NCI-H1105 treated with DMSO at 0.1 percent for 48 hours (cell line): ENCODE results near the gene POC1A.
"Not testable (repeated sequence)": the region's sequence is repeated elsewhere in the genome, so short reads cannot be mapped to it uniquely, and the experiment has no call there.

Experiments
- DNase-seq: peaks from one replicate; lab custom pipeline; 2025; lab: John Stamatoyannopoulos, UW

The POC1A gene

DNA sequence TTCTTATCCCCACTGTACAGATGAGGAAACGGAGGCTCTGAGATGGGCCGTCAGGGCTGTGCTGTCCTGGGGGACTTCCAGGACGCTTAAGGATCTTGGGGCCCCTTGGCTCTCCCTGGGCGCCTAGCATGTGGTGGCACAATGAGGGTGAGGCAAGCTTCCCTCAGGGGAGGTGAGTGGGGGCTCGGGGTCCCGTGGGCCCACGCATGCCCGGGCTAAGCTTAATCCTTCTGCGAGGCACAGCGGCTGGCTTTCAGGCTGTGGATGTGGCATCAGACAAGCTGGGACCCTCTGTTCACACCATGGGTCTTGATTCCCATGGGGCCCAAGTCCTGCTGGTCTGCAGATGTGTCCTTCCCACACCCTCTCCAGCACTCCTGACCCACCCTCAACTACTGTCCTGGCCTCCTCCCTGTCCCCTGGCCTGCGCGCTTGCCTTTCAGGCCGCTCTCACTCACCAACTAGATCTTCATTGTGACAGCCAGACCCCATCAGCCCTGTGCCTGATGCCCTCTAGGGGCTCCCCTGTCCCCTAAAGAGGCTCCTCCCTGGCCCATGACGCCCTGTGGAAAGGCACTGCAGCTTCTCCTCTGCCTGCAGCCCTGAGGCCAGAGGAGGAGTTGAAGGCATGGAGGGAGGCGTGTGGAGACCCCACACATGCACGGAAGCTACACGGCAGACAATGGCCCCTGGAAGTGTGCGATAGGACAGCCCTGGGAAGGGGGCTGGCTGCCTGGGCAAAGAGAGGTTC, 109.2 kb downstream of the POC1A start:
- no peak for DNase-seq

DNA sequence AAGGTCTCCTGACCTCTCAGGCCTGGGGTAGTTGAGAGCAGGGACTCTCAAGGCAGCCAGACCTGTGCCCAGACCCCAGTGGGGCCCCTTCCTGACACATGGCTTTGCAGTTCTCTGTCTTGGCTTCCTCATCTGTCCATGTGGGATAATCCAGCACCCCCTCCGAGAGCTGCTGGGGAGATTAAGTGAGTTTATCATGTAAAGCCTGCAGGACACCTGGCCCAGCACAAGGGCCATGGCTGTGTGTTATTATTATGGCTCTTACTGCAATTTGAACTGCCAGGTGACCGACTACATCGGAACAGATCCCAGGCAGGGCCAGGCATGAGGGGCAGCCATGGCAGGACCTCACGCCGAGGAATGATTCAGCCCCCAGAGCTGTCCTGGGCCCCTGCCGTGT, 110.5 kb downstream of the POC1A start:
- DNase-seq = no peak

DNA sequence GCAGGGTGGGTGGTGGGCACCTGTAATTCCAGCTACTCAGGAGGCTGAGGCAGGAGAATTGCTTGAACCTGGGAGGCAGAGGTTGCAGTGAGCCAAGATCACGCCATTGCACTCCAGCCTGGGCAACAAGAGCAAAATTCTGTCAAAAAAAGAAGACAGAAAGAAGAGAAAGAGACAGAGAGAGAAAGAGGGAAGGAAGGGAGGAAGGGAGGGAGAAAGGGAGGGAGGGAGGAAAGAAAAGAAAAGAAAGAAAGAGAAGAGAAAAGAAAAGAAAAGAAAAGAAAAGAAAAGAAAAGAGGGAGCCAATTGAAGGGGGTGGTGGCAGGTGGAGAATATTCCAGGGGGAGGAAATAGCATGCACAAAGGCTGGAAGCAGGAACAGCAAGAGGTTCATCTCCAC, 111.2 kb downstream of the POC1A start:
- DNase-seq = not testable (repeated sequence)

DNA sequence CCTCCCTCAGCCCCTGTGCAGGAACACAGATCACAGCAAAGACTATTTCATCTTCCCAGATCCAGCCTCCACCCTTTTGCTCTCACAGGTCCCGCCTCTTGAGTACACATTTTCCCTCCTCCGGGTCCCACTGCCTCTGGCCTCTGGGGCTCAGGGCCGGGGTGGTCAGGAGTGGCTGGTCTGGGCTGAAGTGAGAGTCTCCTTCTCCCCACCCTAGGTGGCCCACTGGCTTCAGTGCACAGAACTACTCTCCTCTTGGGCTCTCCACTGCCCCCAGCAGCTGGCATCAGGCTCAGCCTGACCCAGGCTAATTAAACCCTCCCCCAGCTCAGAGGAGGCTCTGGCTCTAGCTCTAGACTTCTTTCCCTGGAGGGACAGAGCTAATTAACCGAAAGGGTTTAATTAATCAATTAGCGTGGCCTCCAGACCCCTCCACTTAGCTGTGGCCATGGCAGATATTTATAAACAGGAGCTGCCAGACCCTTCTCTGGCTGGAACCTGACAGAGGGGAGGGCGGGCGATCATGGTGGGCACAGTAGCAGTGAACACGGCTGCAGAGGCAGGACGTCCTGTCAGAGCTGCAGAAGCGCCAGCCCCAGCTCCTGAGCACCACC, 113.0 kb downstream of the POC1A start:
- no peak for DNase-seq

DNA sequence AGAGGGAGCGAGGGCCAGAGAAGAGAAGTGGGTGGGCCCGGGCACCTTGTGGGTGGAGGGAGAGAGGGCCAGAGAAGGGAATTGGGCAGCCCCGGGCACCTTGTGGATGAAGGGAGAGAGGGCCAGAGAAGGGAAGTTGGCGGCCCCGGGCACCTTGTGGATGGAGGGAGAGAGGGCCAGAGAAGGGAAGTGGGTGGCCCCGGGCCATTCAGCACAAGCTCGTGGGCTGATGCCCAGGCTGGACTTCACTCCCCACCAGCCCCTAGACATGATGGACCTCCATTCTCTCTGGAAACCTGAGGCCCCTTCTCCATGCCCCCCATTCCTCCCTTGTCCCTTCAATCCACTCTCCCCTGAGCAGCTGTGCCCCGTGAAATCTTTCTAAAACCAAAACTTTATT, 113.6 kb downstream of the POC1A start:
- DNase-seq = no peak

DNA sequence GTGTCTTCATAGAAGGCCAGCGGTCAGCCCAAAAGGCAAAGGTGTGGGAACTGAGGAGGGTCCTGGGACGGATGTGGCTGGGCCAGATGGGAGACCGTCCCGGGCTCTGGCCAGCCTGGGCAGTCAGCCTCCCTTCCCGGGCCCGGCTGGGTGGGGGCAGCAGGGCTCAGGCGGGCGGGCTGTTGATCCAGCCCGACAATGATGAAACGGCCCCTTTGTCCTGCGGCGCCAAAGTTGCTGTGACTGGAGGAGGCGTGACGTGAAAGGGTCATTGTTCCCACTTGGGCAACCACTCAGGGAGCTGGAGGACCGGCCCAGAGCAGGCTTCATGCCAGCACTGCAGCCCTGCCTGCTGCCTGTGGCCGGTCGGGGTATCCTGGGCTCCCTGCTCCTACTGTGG, 114.4 kb downstream of the POC1A start:
- DNase-seq = no peak

DNA sequence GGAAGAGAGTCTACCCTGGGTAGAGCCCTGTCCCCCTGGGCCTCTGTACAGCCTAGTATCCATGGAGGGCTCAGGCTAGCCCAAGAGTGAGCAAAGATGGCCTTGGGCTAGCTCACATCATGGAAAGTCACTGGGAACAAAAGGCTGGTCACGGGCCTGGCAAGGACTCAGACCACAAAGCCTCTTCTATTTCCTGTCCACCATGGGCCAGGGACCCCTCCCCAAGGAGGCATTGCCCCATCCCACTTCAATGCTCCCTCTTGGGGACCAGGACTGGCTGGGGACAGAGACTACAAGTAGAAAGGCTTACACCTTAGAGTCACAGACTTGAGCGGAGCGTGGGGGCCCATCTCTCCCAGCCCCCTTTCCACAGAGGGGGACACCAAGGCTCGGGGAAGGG, 114.8 kb downstream of the POC1A start:
- no peak for DNase-seq

DNA sequence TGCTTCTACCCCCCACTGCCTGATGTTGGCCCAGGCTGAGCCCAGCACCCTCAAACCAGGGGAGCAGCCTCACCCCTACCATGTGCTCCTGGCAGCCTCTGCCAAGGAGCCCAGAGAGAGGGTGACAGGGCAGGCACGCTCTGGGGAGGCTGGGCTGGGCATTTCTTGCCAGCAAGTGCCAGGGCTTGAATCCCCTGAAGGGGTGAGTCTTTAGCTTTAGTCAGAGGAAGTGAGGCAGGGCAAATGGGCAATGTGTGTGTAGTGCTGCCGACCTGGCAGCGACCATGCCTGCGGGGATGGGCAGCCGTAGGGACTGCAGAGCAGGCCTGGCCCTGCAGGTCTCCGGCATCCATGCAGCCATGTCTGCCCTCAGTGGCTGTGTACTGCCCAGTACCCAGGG, 116.0 kb downstream of the POC1A start:
- DNase-seq = no peak

DNA sequence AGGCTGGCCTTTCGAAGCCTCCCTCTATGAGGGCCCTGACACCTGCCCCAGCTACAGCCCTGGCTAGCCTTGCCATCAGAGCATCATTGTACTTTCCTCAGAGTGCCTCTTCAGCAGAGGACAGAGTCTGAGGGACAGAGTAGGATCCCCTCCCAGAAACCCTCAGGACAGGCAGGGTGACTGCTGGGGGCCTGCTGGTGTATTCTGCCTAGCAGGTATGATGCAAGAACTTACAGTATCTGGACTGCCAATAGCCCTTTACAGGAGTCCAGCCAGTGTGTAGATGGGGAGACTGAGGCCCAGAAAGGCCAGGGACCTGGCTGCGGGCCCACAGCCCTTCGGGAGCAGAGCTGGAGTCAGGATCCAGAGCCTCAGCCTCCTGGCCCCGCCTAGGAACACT, 116.9 kb downstream of the POC1A start:
- DNase-seq = no peak

DNA sequence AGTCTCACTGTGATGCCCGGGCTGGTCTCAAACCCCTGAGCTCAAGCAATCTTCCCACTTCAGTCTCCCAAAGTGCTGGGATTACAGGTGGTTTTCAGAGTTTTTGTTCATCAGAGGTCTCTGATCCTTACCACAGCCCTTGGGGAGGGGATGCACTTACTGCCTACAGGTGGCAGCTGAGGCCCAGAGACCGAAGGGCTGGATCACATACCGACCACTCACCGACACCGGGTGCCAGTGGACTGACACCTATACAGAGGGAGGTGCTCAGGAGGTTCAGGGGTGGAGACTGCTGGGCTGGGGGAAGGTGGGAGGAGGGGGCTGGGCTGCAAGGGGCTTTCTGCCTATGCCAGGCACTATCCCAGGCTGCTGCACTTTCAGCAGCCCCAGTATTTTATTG, 117.4 kb downstream of the POC1A start:
- DNase-seq = no peak

DNA sequence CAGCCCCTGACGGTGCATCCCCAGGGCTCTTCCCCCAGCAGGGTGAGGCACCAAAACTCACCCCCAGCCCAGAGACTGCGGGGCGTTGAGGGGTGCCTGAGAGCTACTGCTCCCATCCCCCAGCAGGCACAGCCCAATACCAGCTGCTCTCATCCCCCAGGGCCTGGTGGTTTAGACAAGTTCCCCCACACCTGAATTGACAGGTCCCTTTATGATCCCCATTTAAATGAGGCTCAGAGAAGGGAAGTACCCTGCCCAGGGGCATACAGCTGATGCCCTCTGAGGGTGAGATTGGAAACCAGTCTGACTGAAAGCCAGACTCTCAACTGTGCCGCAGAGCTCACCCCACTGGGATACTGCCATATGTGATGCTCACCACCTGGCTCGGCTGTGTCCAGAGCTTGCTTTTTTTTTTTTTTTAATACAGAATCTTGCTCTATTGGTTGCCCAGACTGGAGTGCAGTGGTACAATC, 118.0 kb downstream of the POC1A start:
- DNase-seq = no peak

DNA sequence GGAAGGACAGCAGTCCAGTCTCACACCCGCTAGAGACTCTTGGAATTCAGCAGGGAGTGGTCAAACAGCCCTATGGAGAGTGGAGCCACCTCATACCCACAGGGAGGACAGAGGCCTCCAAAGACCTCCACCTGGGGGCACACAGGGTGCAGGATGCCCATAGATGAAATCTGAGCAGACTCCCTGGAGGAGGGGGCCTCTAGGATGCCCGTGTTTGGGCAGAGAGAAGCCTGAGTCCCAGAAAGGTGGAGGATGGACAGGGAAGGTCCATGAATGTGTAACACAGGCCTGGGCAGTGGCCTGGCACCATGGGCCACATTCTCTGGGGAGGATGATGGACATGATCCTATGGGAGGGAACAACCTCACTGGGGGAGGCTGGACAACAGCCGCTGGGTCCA, 119.6 kb downstream of the POC1A start:
- no peak for DNase-seq

DNA sequence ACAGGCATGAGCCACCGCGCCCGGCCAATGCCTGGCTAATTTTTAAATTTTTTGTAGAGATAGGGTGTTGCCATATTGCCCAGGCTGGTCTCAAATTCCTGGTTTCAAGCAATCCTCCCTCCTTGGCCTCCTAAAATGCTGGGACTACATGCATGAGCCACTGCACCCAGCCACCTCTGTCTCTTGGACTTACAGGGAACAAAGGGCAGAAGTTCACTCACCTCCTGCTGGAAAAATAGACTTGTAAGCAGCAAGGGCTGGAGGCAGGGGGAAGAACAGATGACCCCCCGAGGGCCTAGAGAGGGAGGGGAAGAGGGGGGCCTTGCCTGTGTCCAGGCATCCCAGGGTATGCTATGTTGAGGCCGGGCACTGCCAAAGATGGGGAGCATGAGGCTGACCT, 120.0 kb downstream of the POC1A start:
- no peak for DNase-seq

DNA sequence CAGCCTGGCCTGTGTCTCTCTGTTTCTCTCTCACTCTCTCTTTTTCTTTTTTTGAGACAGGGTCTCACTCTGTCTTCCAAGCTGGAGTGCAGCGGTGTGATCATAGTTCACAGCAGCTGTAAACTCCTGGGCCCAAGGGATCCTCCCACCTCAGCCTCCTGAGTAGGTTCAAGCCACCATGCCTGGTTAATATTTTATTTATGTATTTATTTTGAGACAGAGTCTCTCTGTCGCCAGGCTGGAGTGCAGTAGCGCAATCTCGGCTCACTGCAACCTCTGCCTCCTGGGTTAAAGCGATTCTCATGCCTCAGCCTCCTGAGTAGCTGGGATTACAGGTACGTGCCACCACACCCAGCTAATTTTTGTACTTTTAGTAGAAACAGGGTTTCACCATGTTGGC, 120.5 kb downstream of the POC1A start:
- DNase-seq = not testable (repeated sequence)

DNA sequence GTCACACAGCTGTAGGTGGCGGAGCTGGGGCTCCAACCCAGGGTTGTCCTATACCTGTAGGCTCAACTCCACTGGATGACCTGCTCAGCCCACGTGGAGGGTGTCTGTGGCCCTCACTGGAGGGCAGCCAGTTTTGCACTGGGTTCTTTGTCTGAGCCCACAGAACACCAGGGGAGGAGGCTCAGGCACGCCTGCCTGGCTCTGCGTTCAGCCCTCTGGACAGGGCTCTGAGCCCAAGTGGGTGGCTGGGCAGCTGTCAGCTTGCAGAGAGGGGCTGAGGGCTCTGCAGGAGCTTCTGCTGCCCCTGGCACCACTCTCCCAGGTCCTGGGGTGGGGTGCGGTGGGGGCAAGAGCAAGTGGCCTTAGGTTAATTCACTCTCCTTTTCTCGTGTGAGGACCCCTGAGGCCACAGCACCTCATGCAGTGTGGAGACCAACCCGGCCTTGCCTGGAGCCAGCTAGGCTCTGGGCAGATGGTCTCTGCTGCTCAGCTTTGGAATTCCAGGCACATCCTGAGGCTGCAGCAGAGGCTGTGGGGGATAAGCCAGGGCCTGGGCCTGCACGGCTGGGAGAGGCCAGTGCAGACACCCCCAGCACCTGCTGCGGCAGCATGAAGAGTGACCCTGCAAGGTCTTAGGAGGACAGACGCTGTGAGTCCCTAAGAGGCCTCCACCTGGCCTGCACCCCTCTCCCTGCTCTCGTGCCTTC, 121.4 kb downstream of the POC1A start:
- no peak for DNase-seq

DNA sequence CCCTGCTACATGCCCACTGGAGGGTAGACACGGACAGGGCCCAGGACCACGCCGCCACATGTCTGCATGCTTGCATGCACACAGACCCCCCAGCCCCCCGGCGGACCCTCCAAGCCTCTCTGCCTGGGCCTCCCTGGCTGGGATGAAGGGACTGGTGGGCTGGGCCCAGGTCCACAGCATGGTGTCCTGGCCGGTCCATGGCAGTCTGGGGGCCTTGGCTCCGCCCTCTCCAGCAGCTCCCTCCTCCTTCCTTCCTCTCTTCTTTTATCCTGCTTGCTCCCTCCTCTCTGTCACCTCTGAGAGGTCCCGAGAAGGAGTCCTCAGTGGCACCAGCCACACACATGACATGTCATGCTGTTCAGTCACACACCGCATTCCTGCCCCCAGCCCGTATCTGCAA, 122.3 kb downstream of the POC1A start:
- DNase-seq = no peak

DNA sequence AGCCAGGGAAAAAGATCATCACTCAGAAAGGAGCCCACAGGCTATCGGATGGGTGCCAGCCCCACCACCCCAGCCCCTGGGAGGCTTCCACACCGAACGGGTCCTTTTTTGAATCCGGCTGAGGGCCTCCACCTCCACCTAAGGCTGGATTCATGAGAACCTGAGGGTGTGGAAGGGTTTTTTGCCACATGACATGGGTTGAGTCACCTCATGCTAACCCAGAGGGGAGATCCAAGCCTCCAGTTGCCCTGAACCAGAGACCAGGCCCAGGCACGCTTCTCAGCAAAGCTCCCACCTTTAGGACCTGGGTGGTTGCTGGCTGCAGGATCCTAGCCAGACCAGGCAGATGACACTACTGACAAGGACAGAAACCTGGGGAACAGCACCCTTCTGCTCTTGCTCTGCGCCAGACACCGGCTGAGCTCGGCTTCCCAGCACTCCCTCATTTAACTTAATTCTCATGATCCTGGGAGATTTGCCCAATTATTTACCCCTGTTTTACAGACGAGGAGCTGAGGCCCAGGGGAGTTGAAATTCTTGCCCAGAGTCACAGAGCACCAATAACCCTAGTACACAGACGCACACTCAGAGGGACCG, 123.4 kb downstream of the POC1A start:
- DNase-seq = no peak

DNA sequence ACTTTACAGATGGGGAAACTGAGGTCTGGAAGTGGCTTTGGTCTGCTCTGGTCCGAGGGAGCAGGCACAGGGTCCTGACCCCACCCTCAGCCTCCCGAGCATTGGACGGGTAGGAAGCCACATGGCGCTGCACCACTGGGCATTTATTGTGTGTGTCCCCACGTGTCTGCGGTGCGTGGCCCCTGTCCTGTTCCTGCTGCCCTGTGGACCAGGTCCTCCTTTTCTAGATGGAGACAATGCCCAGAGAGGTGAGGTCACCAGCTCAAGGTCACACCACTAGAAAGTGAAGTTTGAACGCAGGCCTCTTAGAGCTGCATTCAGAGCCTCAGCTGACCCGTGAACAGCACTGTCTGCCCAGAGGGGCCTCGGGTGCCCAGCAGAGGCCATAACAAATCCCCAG, 124.7 kb downstream of the POC1A start:
- DNase-seq = no peak

DNA sequence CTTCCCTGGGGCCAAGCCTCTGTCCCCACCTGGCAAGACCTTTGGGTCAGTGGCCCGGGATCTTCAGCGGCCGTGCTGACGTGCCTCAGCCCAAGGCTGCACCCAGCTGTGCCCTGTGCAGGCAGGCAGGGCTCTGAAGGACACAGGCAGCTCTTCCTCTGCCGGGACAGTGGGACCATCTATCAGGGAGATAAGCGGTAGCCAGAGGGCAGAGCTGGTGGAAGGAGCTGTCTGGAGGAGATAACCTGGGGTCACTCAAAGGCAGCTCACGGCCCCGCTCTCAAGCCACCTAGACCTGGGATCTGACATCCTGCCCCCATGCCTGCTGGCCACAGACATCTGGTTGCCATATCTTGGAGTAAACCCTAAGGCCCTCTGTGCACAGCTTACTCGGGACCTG, 125.2 kb downstream of the POC1A start:
- no peak for DNase-seq

DNA sequence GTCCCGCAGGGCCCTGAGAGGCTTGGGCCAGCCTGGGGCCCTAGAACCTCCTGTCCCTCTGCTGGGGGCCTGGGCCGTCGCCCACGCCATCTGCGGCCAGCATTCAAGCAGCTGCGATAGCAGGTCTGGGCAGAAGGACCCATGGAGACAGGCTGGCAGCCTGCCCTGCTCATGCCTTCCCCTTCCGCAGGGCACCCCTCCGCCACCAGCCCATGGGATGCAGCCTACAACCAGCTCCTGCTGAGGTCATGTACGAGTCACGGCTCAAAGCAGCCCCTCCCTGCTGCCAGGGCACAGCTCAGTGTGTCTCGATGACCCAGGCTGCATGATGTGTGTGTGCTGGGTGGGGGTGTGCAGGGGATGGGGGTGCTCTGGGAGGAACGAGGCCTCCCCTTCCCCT, 125.7 kb downstream of the POC1A start:
- DNase-seq = no peak

DNA sequence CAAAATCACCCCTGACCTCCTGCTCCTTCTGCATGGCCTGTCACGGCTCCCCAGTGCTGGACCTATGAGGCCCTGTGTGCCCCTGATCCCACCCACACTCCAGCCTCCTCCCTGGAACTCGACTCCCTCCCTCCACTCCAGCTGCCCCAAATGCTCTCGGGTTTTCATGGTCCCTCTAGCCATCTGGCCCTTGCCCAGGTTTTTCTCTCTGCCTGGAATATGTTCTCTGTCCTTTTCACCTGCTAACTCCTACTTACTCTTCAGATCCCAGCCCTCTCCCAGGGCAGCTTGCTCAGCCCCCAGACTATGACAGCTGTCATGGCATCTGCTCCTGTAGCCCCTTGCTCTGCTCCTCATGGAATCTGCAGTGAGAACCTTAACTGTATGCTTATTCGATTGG, 128.2 kb downstream of the POC1A start:
- DNase-seq = no peak

DNA sequence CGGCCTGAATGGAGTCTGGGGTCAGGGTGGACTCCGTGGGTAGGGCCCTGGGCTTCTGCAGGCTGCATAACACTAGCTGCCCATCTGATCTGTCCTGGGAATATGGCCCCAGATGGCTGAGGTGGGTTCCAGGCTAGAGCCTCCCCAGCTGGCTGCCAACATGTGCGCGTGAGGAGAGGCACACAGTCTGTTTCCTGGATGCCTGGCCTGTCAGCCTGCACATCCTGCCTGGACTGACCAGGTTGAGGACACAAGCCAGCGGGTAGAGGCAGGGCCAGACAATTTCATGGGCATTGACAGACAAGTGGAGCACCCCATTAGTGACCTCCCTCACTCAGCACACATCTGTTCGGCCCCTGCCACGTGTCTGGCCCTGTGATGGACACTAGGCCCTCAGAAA, 128.8 kb downstream of the POC1A start:
- DNase-seq = no peak
